GM19438 (cell line): Measurements from ENCODE around the gene SP1.
A peak's percentile ranks its signal among the peaks of the same experiment; 100 is the strongest.
"Not testable (repeated sequence)": the region's sequence is repeated elsewhere in the genome, so short reads cannot be mapped to it uniquely, and the experiment has no call there.

Experiments used
- ATAC-seq: cut with Tn5 transposase; IDR thresholded peaks from one replicate; pipeline ENCODE4 v1.9.1; 2021; ENCODE audit warnings: low read depth; ENCODE audit not compliant: unreplicated experiment

Gene SP1

GRCh38 chr12:53358836-53359419 lies 21.0 kb upstream of the SP1 start:
- no peak for ATAC-seq

DNA sequence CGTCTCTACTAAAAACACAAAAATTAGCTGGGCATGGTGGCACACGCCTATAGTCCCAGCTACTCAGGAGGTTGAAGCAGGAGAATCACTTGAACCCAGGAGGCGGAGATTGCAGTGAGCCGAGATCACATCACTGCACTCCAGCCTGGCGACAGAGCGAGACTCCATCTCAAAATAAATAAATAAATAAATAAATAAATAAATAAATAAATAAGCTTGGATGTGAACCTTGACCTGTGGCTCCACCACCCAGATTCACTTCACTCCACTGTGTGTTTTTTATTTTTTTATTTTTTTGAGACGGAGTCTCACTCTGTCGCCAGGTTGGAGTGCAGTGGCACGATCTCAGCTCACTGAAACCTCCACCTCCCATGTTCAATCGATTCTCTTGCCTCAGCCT lies 18.3 kb upstream of the SP1 start:
- not testable (repeated sequence) for ATAC-seq

GRCh38 chr12:53365245-53365904 lies 14.6 kb upstream of the SP1 start:
- ATAC-seq, result no peak

GRCh38 chr12:53373554-53374133 lies 6.3 kb upstream of the SP1 start:
- ATAC-seq, result not testable (repeated sequence)

- not testable (repeated sequence) for ATAC-seq
Measured at GRCh38 chr12:53374277-53374676, 5.7 kb upstream of the SP1 start.

GRCh38 chr12:53376747-53377146 lies 3.2 kb upstream of the SP1 start:
- no peak for ATAC-seq

- ATAC-seq, result no peak
Measured at GRCh38 chr12:53378222-53378621, 1.8 kb upstream of the SP1 start.

- ATAC-seq, result no peak
Measured at GRCh38 chr12:53378724-53379388, 1.1 kb upstream of the SP1 start.

GRCh38 chr12:53379389-53380103 lies 430 bp upstream of the SP1 start:
- ATAC-seq, result peak; percentile 75

DNA sequence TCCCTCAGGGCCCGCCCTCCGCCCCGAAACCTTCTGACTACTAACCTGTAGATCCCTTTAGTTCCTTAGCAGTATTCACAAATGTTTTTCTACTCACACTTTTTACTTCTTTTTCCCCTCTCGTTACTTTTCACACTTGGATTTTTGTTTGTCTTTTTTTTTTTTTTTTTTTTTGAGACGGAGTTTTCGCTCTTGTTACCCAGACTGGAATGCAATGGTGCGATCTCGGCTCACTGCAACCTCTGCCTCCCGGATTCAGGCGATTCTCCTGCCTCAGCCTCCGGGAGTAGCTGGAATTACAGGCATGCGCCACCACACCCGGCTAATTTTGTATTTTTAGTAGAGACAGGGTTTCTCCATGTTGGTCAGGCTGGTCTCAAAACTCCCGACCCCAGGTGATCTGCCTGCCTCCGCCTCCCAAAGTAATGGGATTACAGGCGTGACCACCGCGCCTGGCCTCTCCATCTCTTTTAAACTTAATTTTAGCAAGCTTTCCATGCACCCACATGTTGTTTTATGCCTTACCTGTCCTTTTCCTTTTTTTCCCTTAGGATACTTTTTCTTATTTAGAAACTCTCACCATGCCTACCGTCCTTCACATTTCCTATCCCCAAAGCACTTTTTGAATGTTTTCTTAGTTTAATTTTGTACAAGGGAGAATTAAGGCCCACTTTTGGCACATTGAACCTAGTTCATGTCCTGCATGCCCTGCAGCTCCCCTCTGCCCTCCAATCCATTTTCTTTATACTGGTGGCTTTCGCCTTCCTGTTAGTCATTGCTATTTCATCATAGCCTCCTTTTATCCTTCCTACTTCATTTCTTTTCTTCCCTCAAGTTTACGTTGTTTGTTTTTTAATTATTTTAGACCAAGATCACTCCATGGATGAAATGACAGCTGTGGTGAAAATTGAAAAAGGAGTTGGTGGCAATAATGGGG lies 1.1 kb downstream of the SP1 start:
- ATAC-seq, result no peak

DNA sequence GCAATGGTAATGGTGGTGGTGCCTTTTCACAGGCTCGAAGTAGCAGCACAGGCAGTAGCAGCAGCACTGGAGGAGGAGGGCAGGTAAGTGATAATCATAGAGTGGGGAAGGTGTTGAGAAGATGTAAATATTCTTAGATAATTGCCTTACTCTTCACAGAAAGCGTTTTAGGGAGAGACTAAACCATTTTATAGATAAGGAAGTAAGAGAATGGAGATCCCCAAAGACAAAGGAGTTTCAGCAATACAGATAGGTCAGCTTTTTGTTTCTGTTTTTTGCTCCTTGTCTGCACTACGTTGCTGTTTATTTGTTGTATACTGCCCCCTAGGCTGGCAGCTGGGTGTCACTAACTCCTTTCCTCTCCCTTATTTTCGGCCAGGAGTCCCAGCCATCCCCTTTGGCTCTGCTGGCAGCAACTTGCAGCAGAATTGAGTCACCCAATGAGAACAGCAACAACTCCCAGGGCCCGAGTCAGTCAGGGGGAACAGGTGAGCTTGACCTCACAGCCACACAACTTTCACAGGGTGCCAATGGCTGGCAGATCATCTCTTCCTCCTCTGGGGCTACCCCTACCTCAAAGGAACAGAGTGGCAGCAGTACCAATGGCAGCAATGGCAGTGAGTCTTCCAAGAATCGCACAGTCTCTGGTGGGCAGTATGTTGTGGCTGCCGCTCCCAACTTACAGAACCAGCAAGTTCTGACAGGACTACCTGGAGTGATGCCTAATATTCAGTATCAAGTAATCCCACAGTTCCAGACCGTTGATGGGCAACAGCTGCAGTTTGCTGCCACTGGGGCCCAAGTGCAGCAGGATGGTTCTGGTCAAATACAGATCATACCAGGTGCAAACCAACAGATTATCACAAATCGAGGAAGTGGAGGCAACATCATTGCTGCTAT lies 2.0 kb downstream of the SP1 start:
- no peak for ATAC-seq

GRCh38 chr12:53383258-53383657 lies 3.3 kb downstream of the SP1 start:
- ATAC-seq, result no peak

DNA sequence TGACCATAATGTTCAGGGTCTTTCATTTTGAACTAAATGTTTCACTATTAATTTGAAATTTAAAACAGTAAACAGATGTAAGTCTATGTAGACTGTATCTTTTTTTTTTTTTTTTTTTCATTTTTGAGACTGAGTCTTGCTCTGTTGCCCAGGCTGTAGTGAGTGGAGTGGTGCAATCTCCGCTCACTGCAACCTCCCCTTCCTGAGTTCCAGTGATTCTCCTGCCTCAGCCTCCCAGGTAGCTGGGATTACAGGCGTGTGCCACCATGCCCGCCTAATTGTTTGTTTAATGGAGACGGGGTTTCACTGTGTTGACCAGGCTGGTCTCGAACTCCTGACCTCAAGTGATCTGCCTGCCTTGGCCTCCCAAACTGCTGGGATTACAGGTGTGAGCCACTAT lies 6.4 kb downstream of the SP1 start:
- not testable (repeated sequence) for ATAC-seq

DNA sequence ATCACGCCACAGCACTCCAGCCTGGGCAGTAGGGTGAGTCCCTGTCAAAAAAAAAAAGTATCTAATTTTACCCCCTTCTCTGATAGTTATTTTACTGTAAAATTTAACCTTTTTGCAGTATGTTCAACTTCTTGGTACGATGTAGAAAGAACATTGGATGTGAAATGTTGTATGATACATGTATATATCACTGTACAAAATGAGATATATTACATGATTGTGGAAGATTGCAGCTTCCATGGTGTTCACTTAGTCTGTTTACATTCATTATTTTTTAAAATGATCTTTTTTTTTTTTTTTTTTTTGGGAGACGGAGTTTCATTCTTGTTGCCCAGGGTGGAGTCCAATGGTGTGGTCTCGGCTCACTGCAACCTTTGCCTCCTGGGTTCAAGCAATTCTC lies 9.0 kb downstream of the SP1 start:
- ATAC-seq, result no peak

DNA sequence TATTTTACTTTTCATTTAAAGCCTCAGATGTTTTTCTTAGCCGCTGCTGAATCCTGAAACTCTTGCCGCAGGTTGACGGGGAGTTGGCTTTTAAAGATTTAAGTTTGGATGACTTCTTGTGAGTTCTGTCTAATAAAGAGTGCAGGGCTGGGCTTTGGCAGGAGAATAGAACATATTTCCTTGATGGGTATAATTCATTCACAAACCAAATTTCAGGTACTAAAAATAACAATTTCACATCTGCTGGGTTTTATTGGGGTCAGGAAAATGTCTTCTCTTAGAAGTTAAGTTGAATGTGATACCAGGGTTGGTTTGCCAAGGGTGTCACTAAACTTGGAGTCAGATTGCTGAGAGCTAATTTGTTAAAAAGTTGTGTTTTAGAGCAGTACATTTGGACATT lies 9.7 kb downstream of the SP1 start:
- ATAC-seq, result no peak

GRCh38 chr12:53391724-53392123 lies 11.7 kb downstream of the SP1 start:
- no peak for ATAC-seq

DNA sequence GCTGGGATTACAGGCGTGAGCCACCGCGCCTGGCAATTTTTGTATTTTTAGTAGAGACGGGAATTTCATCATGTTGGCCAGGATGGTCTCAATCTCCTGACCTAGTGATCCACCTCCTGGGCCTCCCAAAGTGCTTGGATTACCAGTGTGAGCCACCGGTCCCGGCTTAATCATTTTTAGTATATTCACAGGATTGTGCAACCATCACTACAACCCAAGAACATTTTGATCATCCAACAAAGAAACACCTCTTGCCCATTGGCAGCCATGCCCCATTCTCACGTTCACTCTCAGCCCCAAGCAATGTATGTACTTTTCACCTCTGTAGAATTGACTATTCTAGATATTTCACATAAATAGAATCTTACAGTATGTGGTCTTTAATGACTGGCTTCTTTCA lies 19.9 kb downstream of the SP1 start:
- ATAC-seq, result no peak

GRCh38 chr12:53402351-53402750 lies 22.4 kb downstream of the SP1 start:
- ATAC-seq, result not testable (repeated sequence)

- ATAC-seq, result no peak
Measured at GRCh38 chr12:53402871-53403270, 22.9 kb downstream of the SP1 start.
